22Rv1 (cell line): ENCODE results near the gene CFAP221.

Experiments
- ZFX ChIP-seq: fragments of 450-650 bp; IDR thresholded peaks from 2 replicates; pipeline ENCODE4 v1.6.1; 2017; ENCODE audit warnings: antibody characterized with exemption, borderline replicate concordance
- TF ChIP-seq, protein P1 (sequence below): fragments of 450-650 bp; IDR thresholded peaks from 2 replicates; pipeline ENCODE4 v1.5.1; 2017; ENCODE audit warnings: mild to moderate bottlenecking

DNA sequence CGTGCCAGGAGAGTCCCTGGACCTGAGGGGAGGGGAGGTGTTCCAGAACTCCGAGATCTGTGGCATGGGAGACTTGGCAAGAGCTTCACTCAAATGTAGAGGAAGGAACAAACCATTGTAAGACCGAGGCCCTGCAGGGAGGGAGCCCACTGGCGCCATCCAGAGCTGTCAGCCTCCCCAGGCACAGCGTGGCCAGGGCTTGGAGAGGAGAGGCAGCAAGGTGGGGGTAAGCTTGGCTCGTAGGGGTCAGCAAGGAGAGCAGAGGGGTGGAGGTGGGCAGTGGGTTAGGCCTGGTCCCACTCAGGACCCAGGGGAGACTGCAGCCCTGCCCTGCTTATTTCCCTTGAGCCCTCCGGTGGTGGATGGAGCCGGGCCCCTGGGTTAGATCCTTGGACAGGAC, 138.3 kb downstream of the CFAP221 start:
- TF ChIP-seq, protein P1, sequence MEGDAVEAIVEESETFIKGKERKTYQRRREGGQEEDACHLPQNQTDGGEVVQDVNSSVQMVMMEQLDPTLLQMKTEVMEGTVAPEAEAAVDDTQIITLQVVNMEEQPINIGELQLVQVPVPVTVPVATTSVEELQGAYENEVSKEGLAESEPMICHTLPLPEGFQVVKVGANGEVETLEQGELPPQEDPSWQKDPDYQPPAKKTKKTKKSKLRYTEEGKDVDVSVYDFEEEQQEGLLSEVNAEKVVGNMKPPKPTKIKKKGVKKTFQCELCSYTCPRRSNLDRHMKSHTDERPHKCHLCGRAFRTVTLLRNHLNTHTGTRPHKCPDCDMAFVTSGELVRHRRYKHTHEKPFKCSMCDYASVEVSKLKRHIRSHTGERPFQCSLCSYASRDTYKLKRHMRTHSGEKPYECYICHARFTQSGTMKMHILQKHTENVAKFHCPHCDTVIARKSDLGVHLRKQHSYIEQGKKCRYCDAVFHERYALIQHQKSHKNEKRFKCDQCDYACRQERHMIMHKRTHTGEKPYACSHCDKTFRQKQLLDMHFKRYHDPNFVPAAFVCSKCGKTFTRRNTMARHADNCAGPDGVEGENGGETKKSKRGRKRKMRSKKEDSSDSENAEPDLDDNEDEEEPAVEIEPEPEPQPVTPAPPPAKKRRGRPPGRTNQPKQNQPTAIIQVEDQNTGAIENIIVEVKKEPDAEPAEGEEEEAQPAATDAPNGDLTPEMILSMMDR = no peak
- no peak for TF ChIP-seq ZFX
